ENCODE data around the gene FBXO7.
"Not testable (repeated sequence)": the region's sequence is repeated elsewhere in the genome, so short reads cannot be mapped to it uniquely, and the experiment has no call there.

- TF ChIP-seq CTCF (IDR thresholded peaks at IDR 0.05; ENCODE audit: borderline replicate concordance, extremely low read depth, low read length, poor library complexity, severe bottlenecking); EZH2 (IDR thresholded peaks at IDR 0.05; ENCODE audit: borderline replicate concordance, low read depth, low read length, severe bottlenecking): not testable (repeated sequence)
These were observed 3.9 kb downstream of the FBXO7 start for GRCh38 chr22:32478552-32478951.
